T-helper 1 cell treated with Interleukin-12 subunit alpha and Interleukin-12 subunit beta and Interleukin-4 antibody, amounts not matched to agents 30 ng/mL and 1 ng/mL, for 36 hours (primary cell): ENCODE results near the gene LOXHD1. TPM values are rescaled to one million over a fixed set of nuclear protein-coding genes. Genes with fewer than 3 reads are reported as not detected.

Experiments
- intact Hi-C: fragments of 100-400 bp; cut with micrococcal nuclease; formaldehyde crosslinking; loops from one replicate; pipeline ENCODE4 v1.15.1; 2024
- total RNA-seq: library from RNA; stranded (reverse); gene quantifications from 2 replicates; pipeline ENCODE4 v1.2.3, GENCODE V29; 2022

Gene LOXHD1
- total RNA-seq, 1 donor from 2014 or later: not detected

- intact Hi-C loops: no loop called here
These were observed 204.2 kb downstream of the LOXHD1 start for GRCh38 chr18:46452820-46453219.

GRCh38 chr18:46449499-46449898 is 207.5 kb downstream of the LOXHD1 start:
- intact Hi-C loops: no loop called here

GRCh38 chr18:46449033-46449432 is 208.0 kb downstream of the LOXHD1 start:
- intact Hi-C loops: no loop called here

GRCh38 chr18:46448347-46448746 is 208.7 kb downstream of the LOXHD1 start:
- intact Hi-C loops: no loop called here

GRCh38 chr18:46447792-46448191 is 209.2 kb downstream of the LOXHD1 start:
- intact Hi-C loops: no loop called here

GRCh38 chr18:46447323-46447722 is 209.7 kb downstream of the LOXHD1 start:
- intact Hi-C loops: no loop called here

GRCh38 chr18:46445522-46446313 is 211.3 kb downstream of the LOXHD1 start:
- intact Hi-C loops: no loop called here

- intact Hi-C loops: no loop called here
These were observed 218.0 kb downstream of the LOXHD1 start for GRCh38 chr18:46439037-46439436.

GRCh38 chr18:46437061-46437460 is 220.0 kb downstream of the LOXHD1 start:
- intact Hi-C loops: no loop called here

- intact Hi-C loops: no loop called here
These were observed 220.4 kb downstream of the LOXHD1 start for GRCh38 chr18:46436621-46437020.

GRCh38 chr18:46435031-46435430 is 222.0 kb downstream of the LOXHD1 start:
- intact Hi-C loops: no loop called here

- intact Hi-C loops: no loop called here
These were observed 222.4 kb downstream of the LOXHD1 start for GRCh38 chr18:46434629-46435028.

GRCh38 chr18:46433121-46433826 is 223.7 kb downstream of the LOXHD1 start:
- intact Hi-C loops: no loop called here

- intact Hi-C loops: no loop called here
These were observed 225.4 kb downstream of the LOXHD1 start for GRCh38 chr18:46431522-46432171.

- intact Hi-C loops: no loop called here
These were observed 227.3 kb downstream of the LOXHD1 start for GRCh38 chr18:46429649-46430224.

- intact Hi-C loops: no loop called here
These were observed 227.9 kb downstream of the LOXHD1 start for GRCh38 chr18:46429130-46429529.

- intact Hi-C loops: no loop called here
These were observed 228.7 kb downstream of the LOXHD1 start for GRCh38 chr18:46428368-46428767.

- intact Hi-C loops: no loop called here
These were observed 229.6 kb downstream of the LOXHD1 start for GRCh38 chr18:46427216-46427995.
